OCI-LY3 (cell line): ENCODE measurements around the gene MTHFD1L.
A peak's percentile ranks its signal among the peaks of the same experiment; 100 is the strongest.

Source experiments
- H2AFZ ChIP-seq: fragments of 200-600, 300-600 bp; shearing (Covaris generic); 2 replicates; pipeline ENCODE4 v1.6.0; 2014; ENCODE audit warnings: antibody characterized with exemption, low read depth, low read length
- H3K27ac ChIP-seq: fragments of 200-600, 300-600 bp; sonication (generic); 2 replicates; pipeline ENCODE4 v1.5.1; 2014; ENCODE audit warnings: mild to moderate bottlenecking, low read length, moderate library complexity, mixed read lengths
- H3K27me3 ChIP-seq: fragments of 200-600, 300-600 bp; sonication (generic); 2 replicates; pipeline ENCODE4 v1.6.1; 2014; ENCODE audit warnings: low read depth, low read length, mixed read lengths
- H3K36me3 ChIP-seq: fragments of 200-600, 300-600 bp; sonication (generic); replicated peaks from 2 replicates; pipeline ENCODE3; 2014; ENCODE audit warnings: low read depth, low read length, mixed read lengths
- H3K4me1 ChIP-seq: fragments of 300-600, 200-600 bp; sonication (generic); 2 replicates; pipeline ENCODE4 v1.6.1; 2014; ENCODE audit warnings: low read length, mixed read lengths
- H3K4me2 ChIP-seq: fragments of 200-600, 300-600 bp; sonication (generic); 2 replicates; pipeline ENCODE4 v1.6.1; 2014; ENCODE audit warnings: low read length, mixed read lengths
- H3K4me3 ChIP-seq: fragments of 300-600, 200-600 bp; sonication (generic); 2 replicates; pipeline ENCODE4 v1.5.1; 2014; ENCODE audit warnings: antibody characterized with exemption, mild to moderate bottlenecking, low read length, moderate library complexity
- H3K79me2 ChIP-seq: fragments of 300-600, 200-600 bp; shearing (Covaris generic); 2 replicates; pipeline ENCODE4 v1.6.1; 2014; ENCODE audit warnings: mild to moderate bottlenecking, low read length, mixed read lengths
- H3K9ac ChIP-seq: fragments of 300-600, 200-600 bp; shearing (Covaris generic); 2 replicates; pipeline ENCODE4 v1.6.0; 2014; ENCODE audit warnings: mild to moderate bottlenecking, low read length, moderate library complexity
- H3K9me3 ChIP-seq: fragments of 200-600, 300-600 bp; shearing (Covaris generic); 2 replicates; pipeline ENCODE4 v1.6.1; 2014; ENCODE audit warnings: low read length, mixed read lengths; ENCODE audit not compliant: insufficient read depth
- H4K20me1 ChIP-seq: fragments of 200-600, 300-600 bp; sonication (generic); 2 replicates; pipeline ENCODE4 v1.6.1; 2016; ENCODE audit warnings: low read length, mixed read lengths; ENCODE audit not compliant: insufficient read depth
- CTCF ChIP-seq: fragments of 200-600, 300-600 bp; sonication (generic); IDR thresholded peaks from 2 replicates; pipeline ENCODE4 v1.5.1; 2014; ENCODE audit warnings: antibody characterized with exemption, low read length, low read depth
- EZH2phosphoT487 ChIP-seq: fragments of 200-600 bp; shearing (Covaris generic); IDR thresholded peaks from 2 replicates; pipeline ENCODE4 v1.6.1; 2018; ENCODE audit warnings: antibody characterized with exemption, mixed run types, low read depth

MTHFD1L gene

DNA sequence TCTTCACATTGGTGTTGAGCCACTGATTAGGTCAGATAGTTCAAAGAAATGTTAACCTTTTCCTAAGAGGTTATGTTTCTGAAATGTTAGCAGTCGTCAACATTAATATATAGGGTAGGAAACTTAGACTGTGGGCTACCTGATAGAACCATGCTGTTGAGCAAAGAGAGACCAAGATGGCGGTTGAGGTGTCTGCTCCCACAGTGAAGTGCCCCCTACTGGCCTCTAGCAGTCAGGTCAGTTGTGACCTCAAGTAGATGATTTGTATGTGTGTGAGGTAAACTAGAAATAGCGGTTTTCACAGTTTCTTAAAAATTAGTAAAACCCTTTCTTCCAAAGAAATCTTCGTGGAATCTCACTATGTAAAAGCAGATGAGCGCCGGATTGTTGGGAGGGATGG is 40.3 kb downstream of the MTHFD1L start:
- H3K79me2 ChIP-seq = no peaks in the 10 kb centered on the region
- no peak overlapping the region for H2AFZ ChIP-seq
- H3K4me2 ChIP-seq = no peak overlapping the region
- no peaks in the 10 kb centered on the region for H3K9me3 ChIP-seq
- no peak overlapping the region for H3K27ac ChIP-seq
- no peak overlapping the region for H3K9ac ChIP-seq
- H3K36me3 ChIP-seq = peaks cover 14% of the 10 kb centered on the region
- H4K20me1 ChIP-seq = no peaks in the 10 kb centered on the region
- no peaks in the 10 kb centered on the region for H3K27me3 ChIP-seq
- no peak overlapping the region for H3K4me3 ChIP-seq
- no peaks in the 10 kb centered on the region for H3K4me1 ChIP-seq
- TF ChIP-seq CTCF (peak; percentile 27; the same call in 1 of the 2 replicates), EZH2phosphoT487 (no peak)

GRCh38 chr6:150906641-150907326 is 41.3 kb downstream of the MTHFD1L start:
- Histone ChIP-seq H3K4me1 (no peaks in the 10 kb centered on the region), H4K20me1 (no peaks in the 10 kb centered on the region), H3K4me2 (no peak overlapping the region), H3K4me3 (no peak overlapping the region), H3K9ac (no peak overlapping the region), H3K36me3 (peaks cover 15% of the 10 kb centered on the region), H2AFZ (no peak overlapping the region), H3K79me2 (no peaks in the 10 kb centered on the region), H3K27ac (no peak overlapping the region), H3K27me3 (no peaks in the 10 kb centered on the region), H3K9me3 (no peaks in the 10 kb centered on the region)
- TF ChIP-seq EZH2phosphoT487 (no peak), CTCF (no peak)

- H3K27ac ChIP-seq = no peak overlapping the region
- peaks cover 15% of the 10 kb centered on the region for H3K36me3 ChIP-seq
- no peak for TF ChIP-seq CTCF
- TF ChIP-seq EZH2phosphoT487 = no peak
Observed at GRCh38 chr6:150907383-150907782, 41.9 kb downstream of the MTHFD1L start.

GRCh38 chr6:150908901-150909300 is 43.4 kb downstream of the MTHFD1L start:
- Histone ChIP-seq H3K36me3 (peaks cover 15% of the 10 kb centered on the region), H3K4me2 (no peak overlapping the region), H3K79me2 (no peaks in the 10 kb centered on the region), H3K27ac (no peak overlapping the region), H3K27me3 (no peaks in the 10 kb centered on the region), H3K9ac (no peak overlapping the region), H3K4me3 (no peak overlapping the region), H3K9me3 (no peaks in the 10 kb centered on the region), H3K4me1 (no peaks in the 10 kb centered on the region), H2AFZ (no peak overlapping the region), H4K20me1 (no peaks in the 10 kb centered on the region)
- TF ChIP-seq EZH2phosphoT487 = no peak

More at GRCh38 chr6:150907383-150907782, 41.9 kb downstream of the MTHFD1L start:
- Histone ChIP-seq H3K4me1 (no peaks in the 10 kb centered on the region), H4K20me1 (no peaks in the 10 kb centered on the region), H3K4me3 (no peak overlapping the region), H3K9ac (no peak overlapping the region), H3K79me2 (no peaks in the 10 kb centered on the region), H3K9me3 (no peaks in the 10 kb centered on the region), H3K27me3 (no peaks in the 10 kb centered on the region), H3K4me2 (no peak overlapping the region), H2AFZ (no peak overlapping the region)
